Neutrophil (primary cell): Measurements from ENCODE around the gene OS9.
"Not testable (repeated sequence)": the region's sequence is repeated elsewhere in the genome, so short reads cannot be mapped to it uniquely, and the experiment has no call there.

ENCODE experiments used
- H3K27ac ChIP-seq: fragments of 200-600 bp; sonication (generic); 2 replicates; pipeline ENCODE4 v1.5.1; 2016; ENCODE audit warnings: mild to moderate bottlenecking, moderate library complexity
- H3K27me3 ChIP-seq: fragments of 200-600 bp; sonication (generic); 2 replicates; pipeline ENCODE4 v1.6.0; 2016; ENCODE audit warnings: mild to moderate bottlenecking
- H3K36me3 ChIP-seq: fragments of 200-600 bp; sonication (generic); 2 replicates; pipeline ENCODE4 v1.5.1; 2017
- H3K4me1 ChIP-seq, 2 experiments: fragments of 200-600 bp in 1 of 2; sonication (generic) in 1 of 2; 1 replicate in 1 of 2; 2 replicates in 1 of 2; pipeline versions ENCODE4 v1.5.1 to v1.6.1; 2013 to 2016; ENCODE audit warnings: low read depth in 1 of 2, low read length in 1 of 2, mild to moderate bottlenecking in 1 of 2, moderate library complexity in 1 of 2; ENCODE audit not compliant: control insufficient read depth in 1 of 2, insufficient read depth in 1 of 2
- H3K4me3 ChIP-seq, 2 experiments: fragments of 200-600 bp in 1 of 2; sonication (generic) in 1 of 2; 1 replicate in 1 of 2; 2 replicates in 1 of 2; pipeline ENCODE4 v1.5.1; 2013 to 2016; ENCODE audit warnings: low read depth in 1 of 2, low read length in 1 of 2, mild to moderate bottlenecking in 1 of 2, moderate library complexity in 1 of 2
- H3K9me3 ChIP-seq: fragments of 200-600 bp; sonication (generic); 2 replicates; pipeline ENCODE4 v1.5.1; 2016
- CTCF ChIP-seq: fragments of 200-600 bp; sonication (generic); IDR thresholded peaks from 2 replicates; pipeline ENCODE4 v1.5.1; 2016; ENCODE audit warnings: antibody characterized with exemption

OS9 gene

GRCh38 chr12:57698414-57698813 is 4.5 kb downstream of the OS9 start:
- Histone ChIP-seq H3K27me3 (no peaks in the 10 kb centered on the region), H3K9me3 (no peaks in the 10 kb centered on the region), H3K4me3 (no peak overlapping the region), H3K27ac (no peak overlapping the region), H3K4me1 (peaks cover 15 to 17% of the 10 kb centered on the region in 2 experiments), H3K36me3 (peaks cover 76% of the 10 kb centered on the region)
- no peak for TF ChIP-seq CTCF

- Histone ChIP-seq H3K4me3 (no peak overlapping the region), H3K27me3 (no peaks in the 10 kb centered on the region), H3K9me3 (peaks cover 4% of the 10 kb centered on the region), H3K27ac (no peak overlapping the region), H3K4me1 (peaks cover under 1 to 5% of the 10 kb centered on the region in 2 experiments), H3K36me3 (peaks cover 90% of the 10 kb centered on the region)
- TF ChIP-seq CTCF: no peak
Observed at GRCh38 chr12:57700317-57700716, 6.4 kb downstream of the OS9 start.

DNA sequence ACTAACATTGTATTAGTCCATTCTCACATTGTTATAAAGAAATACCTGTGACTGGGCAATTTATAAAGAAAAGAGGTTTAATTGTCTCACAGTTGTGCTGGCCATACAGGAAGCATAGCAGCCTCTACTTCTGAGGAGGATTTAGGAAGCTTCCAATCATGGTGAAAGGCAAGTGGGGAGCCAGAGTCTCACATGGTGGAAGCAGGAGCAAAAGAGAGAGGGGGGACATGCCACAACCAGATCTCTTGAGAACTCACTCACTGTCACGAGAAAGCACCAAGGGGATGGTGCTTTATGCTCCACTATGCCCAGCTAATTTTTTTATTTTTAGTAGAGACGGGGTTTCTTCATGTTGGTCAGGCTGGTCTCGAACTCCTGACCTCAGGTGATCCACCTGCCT is 13.3 kb downstream of the OS9 start:
- Histone ChIP-seq H3K4me3 (no peak overlapping the region), H3K4me1 (no peaks in the 10 kb centered on the region), H3K27me3 (no peaks in the 10 kb centered on the region), H3K9me3 (peaks cover 4% of the 10 kb centered on the region), H3K36me3 (peaks cover 76% of the 10 kb centered on the region), H3K27ac (no peak overlapping the region)
- no peak for TF ChIP-seq CTCF

GRCh38 chr12:57708296-57708695 is 14.4 kb downstream of the OS9 start:
- Histone ChIP-seq H3K36me3 (peaks cover 74% of the 10 kb centered on the region), H3K4me3 (no peak overlapping the region), H3K27ac (no peak overlapping the region), H3K9me3 (peaks cover 4% of the 10 kb centered on the region), H3K4me1 (no peaks in the 10 kb centered on the region), H3K27me3 (no peaks in the 10 kb centered on the region)
- no peak for TF ChIP-seq CTCF

DNA sequence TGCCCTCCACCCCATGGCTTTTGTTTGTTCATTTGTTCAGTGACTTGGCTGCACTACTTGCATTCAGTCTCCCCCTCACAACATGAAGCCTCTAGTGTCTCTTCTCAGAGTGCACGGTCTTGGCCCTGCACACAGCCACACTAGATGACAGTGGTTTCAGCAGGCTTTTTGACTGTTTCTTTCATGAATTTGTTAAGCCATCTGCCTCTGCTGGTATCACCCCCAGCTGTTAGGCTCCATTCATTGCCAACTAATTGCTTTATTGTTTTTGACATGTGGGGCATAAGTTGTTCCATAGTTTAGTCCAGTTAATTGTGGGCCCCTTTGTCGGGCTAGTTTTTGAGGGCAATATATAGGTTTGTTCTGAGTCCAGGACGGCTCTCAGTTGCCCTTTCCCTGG is 18.8 kb downstream of the OS9 start:
- Histone ChIP-seq H3K36me3 (peaks cover 77% of the 10 kb centered on the region), H3K27ac (no peak overlapping the region), H3K9me3 (no peaks in the 10 kb centered on the region), H3K27me3 (no peaks in the 10 kb centered on the region), H3K4me3 (no peak overlapping the region), H3K4me1 (no peaks in the 10 kb centered on the region)
- TF ChIP-seq CTCF: no peak

GRCh38 chr12:57713209-57713608 is 19.3 kb downstream of the OS9 start:
- H3K27ac ChIP-seq: no peak overlapping the region
- H3K9me3 ChIP-seq: no peaks in the 10 kb centered on the region
- H3K27me3 ChIP-seq: no peaks in the 10 kb centered on the region
- H3K4me3 ChIP-seq: no peak overlapping the region
- H3K4me1 ChIP-seq: no peaks in the 10 kb centered on the region
- peaks cover 77% of the 10 kb centered on the region for H3K36me3 ChIP-seq
- no peak for TF ChIP-seq CTCF

DNA sequence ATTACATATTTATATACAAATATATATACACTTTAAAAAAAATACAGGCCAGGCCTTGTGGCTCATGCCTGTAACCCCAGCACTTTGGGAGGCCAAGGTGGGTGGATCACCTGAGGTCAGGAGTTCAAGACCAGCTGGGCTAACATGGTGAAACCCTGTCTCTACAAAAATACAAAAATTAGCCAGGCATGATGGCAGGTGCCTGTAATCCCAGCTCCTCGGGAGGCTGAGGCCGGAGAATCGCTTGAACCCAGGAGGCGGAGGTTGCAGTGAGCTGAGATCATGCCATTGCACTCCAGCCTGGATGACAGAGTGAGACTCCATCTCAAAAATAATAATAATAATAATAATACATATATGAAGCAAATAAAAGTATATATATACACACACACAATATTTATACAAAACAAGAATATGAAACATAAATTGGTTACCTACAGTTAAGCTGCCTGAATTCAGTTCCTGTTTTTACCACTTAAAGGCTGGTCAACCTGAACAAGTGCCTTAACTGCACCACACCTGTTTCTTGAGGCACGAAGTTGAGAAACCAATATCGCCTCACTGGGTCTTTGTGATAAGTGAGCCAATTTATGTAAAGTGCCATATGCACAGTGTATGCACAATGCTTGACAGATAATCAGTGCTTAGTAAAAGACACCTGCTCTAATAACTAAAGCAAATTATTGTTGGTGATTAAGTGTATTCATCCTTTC is 21.3 kb downstream of the OS9 start:
- H3K36me3 ChIP-seq: peaks cover 88% of the 10 kb centered on the region
- H3K9me3 ChIP-seq, H3K27me3 ChIP-seq, H3K4me1 ChIP-seq, H3K27ac ChIP-seq, H3K4me3 ChIP-seq: not testable (repeated sequence)
